ENCODE data around the gene TDRKH. TPM values are rescaled to one million over a fixed set of nuclear protein-coding genes. Genes with fewer than 3 reads are reported as not detected.

TDRKH gene
- total and polyA plus RNA-seq, 2 experiments from 2014 or later: 10.2 to 25.6 TPM

GRCh38 chr1:151800830-151801229 is 10.5 kb upstream of the TDRKH start (continued):
- TF ChIP-seq CTCF (conservative IDR thresholded peaks at IDR 0.05; ENCODE audit: low read depth in 2 of 2): no peak
- TF ChIP-seq POLR2AphosphoS5 (IDR thresholded peaks at IDR 0.05; ENCODE audit: low read depth): no peak
- TF ChIP-seq ZNF331 (CRISPR knock-in tag; IDR thresholded peaks at IDR 0.05; ENCODE audit: low read depth): no peak
- TF ChIP-seq JUNB (IDR thresholded peaks at IDR 0.05; ENCODE audit: unreplicated experiment): no peak
- no peak for TF ChIP-seq REST (IDR thresholded peaks at IDR 0.05; ENCODE audit: unreplicated experiment)

- no peaks in the 10 kb centered on the region for H3K27me3 ChIP-seq (ENCODE audit: insufficient read depth)
- no peak for TF ChIP-seq ZNF462 (CRISPR knock-in tag; IDR thresholded peaks at IDR 0.05)
- TF ChIP-seq ZNF114 (CRISPR knock-in tag; IDR thresholded peaks at IDR 0.05): no peak
- TF ChIP-seq ETS1 (IDR thresholded peaks at IDR 0.05): no peak
These were observed 9.1 kb upstream of the TDRKH start for GRCh38 chr1:151799179-151800022.

More at GRCh38 chr1:151799179-151800022, 9.1 kb upstream of the TDRKH start:
- no peak overlapping the region for H3K4me3 ChIP-seq
- peaks cover 14% of the 10 kb centered on the region for H3K4me1 Mint-ChIP-seq
- no peaks in the 10 kb centered on the region for H3K36me3 ChIP-seq (ENCODE audit: insufficient read depth)
- H4K20me1 ChIP-seq (replicated peaks; ENCODE audit: insufficient read depth): 0 out of 2 replicates have a peak, but pooled peaks cover 2% of the 10 kb centered on the region
- H3K79me2 ChIP-seq (replicated peaks; ENCODE audit: insufficient read depth): no peaks in the 10 kb centered on the region
- ATAC-seq (peak; percentile 84), DNase-seq (ENCODE audit: low spot score) (peak; percentile 34)
- no peaks in the 10 kb centered on the region for H3K9me2 ChIP-seq (ENCODE audit: insufficient read depth)
- no peaks in the 10 kb centered on the region for H3K36me3 Mint-ChIP-seq (ENCODE audit: low read depth)
- H2AFZ ChIP-seq: no peak overlapping the region
- H3K4me1 ChIP-seq (ENCODE audit: insufficient read depth): 0 out of 2 replicates have a peak, but pooled peaks cover 3% of the 10 kb centered on the region
- H3K27ac Mint-ChIP-seq: no peak overlapping the region
- no peak overlapping the region; the same call in 2 of the 3 replicates for H3K4me3 Mint-ChIP-seq
- H3K9me3 Mint-ChIP-seq: no peaks in the 10 kb centered on the region
- H3K27ac ChIP-seq (ENCODE audit: low read depth): no peak overlapping the region
- no peak overlapping the region for H3K4me2 ChIP-seq
- no peaks in the 10 kb centered on the region for H3F3A ChIP-seq (replicated peaks; ENCODE audit: low read depth)
- no peaks in the 10 kb centered on the region for H3K27me3 Mint-ChIP-seq (ENCODE audit: insufficient read depth, low read depth, poor library complexity)

Measured in GM23338 (cell line).